Astrocyte of the cerebellum (primary cell): ENCODE results near the gene DMPK.

Source experiments
- DNase-seq: peaks from one replicate; pipeline ENCODE4 v3.0.0-alpha.2; 2011; ENCODE audit warnings: low read depth
- H3K4me3 ChIP-seq: 2 replicates; pipeline ENCODE4 v1.5.1; 2011; ENCODE audit warnings: mild to moderate bottlenecking, low read depth, low read length, moderate library complexity
- CTCF ChIP-seq: IDR thresholded peaks from 2 replicates; pipeline ENCODE4 v1.5.1; 2012; ENCODE audit warnings: low read length, low read depth, moderate library complexity, mild to moderate bottlenecking; ENCODE audit errors: missing control alignments
- in situ Hi-C: cut with HindIII; loops from 2 replicates; pipeline ENCODE4 v1.10.0; 2017; ENCODE audit warnings: low sequenced_read_pairs

The DMPK gene

GRCh38 chr19:45793876-45794275 lies 11.6 kb upstream of the DMPK start:
- in situ Hi-C loops, result no loop called here
- H3K4me3 ChIP-seq, result no peak overlapping the region
- no peak for DNase-seq
- no peak for TF ChIP-seq CTCF

DNA sequence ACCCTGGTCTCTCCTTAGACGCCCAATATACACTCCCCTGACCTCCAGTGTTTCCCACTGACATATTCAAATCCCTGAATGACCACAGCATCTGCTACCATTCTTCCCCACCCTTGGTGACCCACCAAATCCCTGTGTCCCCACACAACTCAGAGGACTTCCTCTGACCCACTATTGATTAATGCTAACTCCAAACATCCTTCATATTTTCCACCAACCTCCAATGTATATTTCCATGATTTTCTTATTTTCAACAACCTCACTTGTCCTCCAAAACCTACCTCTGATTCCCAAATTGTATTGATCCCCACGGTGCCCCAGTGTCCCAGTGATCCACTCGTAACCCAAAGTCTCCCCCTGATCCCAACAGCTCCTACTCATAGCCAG lies 10.9 kb upstream of the DMPK start:
- TF ChIP-seq CTCF, result no peak
- H3K4me3 ChIP-seq, result peak overlapping the region; percentile 89

GRCh38 chr19:45792470-45793177 lies 10.3 kb upstream of the DMPK start, which contains the start of gene DMWD:
DMWD (minus strand) TSS chr19:45792845; CDS start chr19:45792756, 89 bp downstream.
- no peak for TF ChIP-seq CTCF
- in situ Hi-C loops, result no loop called here
- peak; percentile 95 for DNase-seq
- peak within 1 kb of the TSS; percentile 89 for H3K4me3 ChIP-seq

More for the DNA sequence above, 10.9 kb upstream of the DMPK start:
- in situ Hi-C loops, result no loop called here
- DNase-seq, result no peak

DNA sequence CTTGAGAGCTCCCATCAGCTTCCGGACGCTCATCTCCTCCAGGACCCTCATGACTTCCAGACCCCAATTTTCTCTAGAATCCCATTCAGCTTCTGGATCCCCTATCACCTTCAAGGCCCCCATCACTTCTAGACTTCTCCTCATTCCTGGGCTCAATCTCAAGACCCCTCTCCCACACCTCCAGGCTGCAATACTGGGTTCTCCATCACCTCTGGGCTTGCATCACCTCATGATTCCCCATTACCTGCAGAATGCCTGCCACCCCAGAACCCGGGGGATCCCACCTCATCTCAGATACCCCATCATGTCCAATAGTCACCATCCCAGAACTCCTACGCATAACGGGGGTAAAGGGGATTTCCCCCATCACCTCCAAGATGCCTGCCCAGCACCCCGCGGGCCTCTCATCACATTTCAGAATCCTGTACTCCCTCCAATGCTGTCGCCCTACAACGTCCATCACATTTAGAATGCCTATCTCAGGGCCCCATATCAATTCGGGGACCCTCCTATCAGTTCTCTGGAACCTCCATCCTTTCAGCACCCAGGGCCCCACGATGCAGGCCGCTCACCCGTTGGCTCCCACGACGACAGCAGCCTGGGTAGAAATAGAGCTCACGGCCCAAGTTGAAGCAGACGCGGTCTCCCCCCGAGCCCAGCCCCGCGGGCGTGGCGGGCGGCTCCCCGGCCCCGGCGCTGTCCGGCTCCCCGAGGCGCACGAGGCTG lies 9.6 kb upstream of the DMPK start:
- in situ Hi-C loops, result no loop called here
- no peak for DNase-seq
- TF ChIP-seq CTCF, result no peak
- peak overlapping the region; percentile 89 for H3K4me3 ChIP-seq

DNA sequence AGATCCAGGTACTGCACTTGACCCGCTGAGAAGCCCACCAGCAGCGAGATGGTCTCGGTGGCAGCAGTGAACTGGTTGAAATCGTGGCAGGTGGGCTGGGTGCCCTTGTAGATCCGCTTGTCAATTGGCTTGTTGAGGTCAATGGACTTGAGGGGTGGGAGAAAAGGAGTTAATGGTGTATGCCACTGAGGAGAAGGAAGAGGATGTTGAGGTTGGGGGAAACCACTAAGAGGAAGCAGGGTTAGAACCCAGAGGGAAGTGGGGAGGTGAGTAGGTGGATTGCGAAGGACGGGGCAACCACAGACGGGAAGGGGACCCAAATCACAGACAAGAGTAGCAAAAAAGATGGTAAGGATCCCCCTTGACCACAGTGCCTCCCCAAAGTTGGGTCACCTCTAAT lies 8.7 kb upstream of the DMPK start:
- in situ Hi-C loops, result no loop called here

More for the DNA sequence above, 8.7 kb upstream of the DMPK start:
- no peak for DNase-seq
- H3K4me3 ChIP-seq, result peak overlapping the region; percentile 89
- no peak for TF ChIP-seq CTCF
